ENCODE data around the gene SMC5. TPM values are rescaled to one million over a fixed set of nuclear protein-coding genes. Genes with fewer than 3 reads are reported as not detected.

The SMC5 gene
- total RNA-seq, 1 experiment from 2014 or later = 27.5 TPM

DNA sequence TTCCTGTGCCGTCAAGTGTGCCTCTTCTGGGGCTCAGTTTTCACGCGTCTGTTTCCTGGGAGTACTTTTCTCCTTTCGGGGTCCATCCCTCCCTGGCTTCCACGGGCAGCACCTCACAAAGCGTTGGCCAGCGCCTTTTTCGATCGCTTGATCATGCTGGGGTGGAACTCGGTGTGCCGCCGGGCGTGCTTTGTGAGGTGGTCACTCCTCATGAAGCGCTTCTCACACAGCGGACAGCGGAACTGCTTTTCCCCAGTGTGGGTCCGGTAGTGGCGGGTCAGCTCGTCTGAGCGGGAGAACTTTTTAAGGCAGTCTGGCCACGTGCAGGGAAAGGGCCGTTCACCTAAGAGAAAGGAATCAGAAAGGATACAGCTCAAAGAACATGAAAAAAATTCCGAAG is 128.9 kb downstream of the SMC5 start (continued):
- TF ChIP-seq ZNF274 (IDR thresholded peaks at IDR 0.05; ENCODE audit: low read depth, low read length) (no peak), SIN3A (IDR thresholded peaks at IDR 0.05; ENCODE audit: low read depth) (no peak), CEBPB (IDR thresholded peaks at IDR 0.05; ENCODE audit: low read depth) (no peak)

DNA sequence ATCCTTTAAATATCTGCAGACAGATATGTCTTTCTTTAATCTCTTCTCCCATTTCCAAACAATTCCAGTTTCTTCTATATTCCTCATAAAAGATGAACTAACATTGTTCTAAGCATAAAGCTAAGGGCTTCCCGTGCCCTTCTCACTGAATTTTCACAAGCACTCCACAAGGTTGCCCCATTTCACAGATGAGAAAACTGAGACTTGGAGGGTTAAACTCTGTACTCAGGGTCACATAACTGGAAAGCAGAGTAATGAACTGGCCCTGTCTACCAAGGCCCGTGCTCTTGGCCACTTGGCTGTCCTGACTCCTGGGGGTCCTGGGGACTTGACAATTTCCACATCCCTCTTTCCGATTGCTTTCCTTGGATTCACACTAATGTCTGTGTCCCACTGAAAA is 130.4 kb downstream of the SMC5 start:
- Histone ChIP-seq H2AFZ (ENCODE audit: low read depth, low read length, poor library complexity, severe bottlenecking) (no peak overlapping the region), H3K27ac (ENCODE audit: low read depth, low read length) (no peak overlapping the region), H3K4me2 (ENCODE audit: low read length) (no peak overlapping the region), H4K20me1 (ENCODE audit: insufficient read depth) (no peaks in the 10 kb centered on the region), H3K9ac (ENCODE audit: low read length) (no peak overlapping the region), H3K4me3 (replicated peaks in 1 of 2; ENCODE audit: low read depth in 1 of 2, low read length in 2 of 2) (no peak overlapping the region), H3K36me3 (ENCODE audit: control insufficient read depth in 1 of 2, insufficient read depth in 2 of 2, low read length in 2 of 2) (no peaks in the 10 kb centered on the region), H3K27me3 (ENCODE audit: insufficient read depth, low read length) (no peaks in the 10 kb centered on the region), H3K4me1 (ENCODE audit: control insufficient read depth in 1 of 2, insufficient read depth in 2 of 2, low read length in 2 of 2) (peaks cover 5 to 8% of the 10 kb centered on the region in 2 experiments; a peak in 2 of 4 replicates), H3K9me2 (ENCODE audit: insufficient read depth) (no peaks in the 10 kb centered on the region), H3K79me2 (ENCODE audit: insufficient read depth, low read length) (no peaks in the 10 kb centered on the region), H3K9me3 (ENCODE audit: control insufficient read depth in 1 of 2, insufficient read depth in 1 of 2, low read depth in 1 of 2, low read length in 2 of 2) (no peaks in the 10 kb centered on the region)
- ChIA-PET POLR2A (no interaction called here), RAD21 (ENCODE audit: low non-redundant PET in 1 of 2, low total read pairs in 2 of 2, uncharacterized antibody in 2 of 2, unreplicated experiment in 2 of 2) (no interaction called here), CTCF (no interaction called here)
- no peak for ATAC-seq
- no peak for DNase-seq (ENCODE audit: low read depth, low spot score)
- no peak for TF ChIP-seq ZFX (IDR thresholded peaks at IDR 0.05)
- TF ChIP-seq RAD21 (IDR thresholded peaks at IDR 0.05; ENCODE audit: low read depth) = no peak
- TF ChIP-seq ELF1 (IDR thresholded peaks at IDR 0.05; ENCODE audit: borderline replicate concordance, low read depth) = no peak
- TF ChIP-seq CBX3 (IDR thresholded peaks at IDR 0.05; ENCODE audit: low read depth) = no peak
- no peak for TF ChIP-seq POLR2AphosphoS5 (IDR thresholded peaks at IDR 0.05; ENCODE audit: low read depth, low read length)
- TF ChIP-seq EZH2phosphoT487 (IDR thresholded peaks at IDR 0.05; ENCODE audit: borderline replicate concordance) = no peak
- no peak for TF ChIP-seq TCF7L2 (IDR thresholded peaks at IDR 0.05; ENCODE audit: borderline replicate concordance, extremely low read depth, insufficient read depth, insufficient read length)
- no peak for TF ChIP-seq CEBPB (IDR thresholded peaks at IDR 0.05; ENCODE audit: low read depth)
- TF ChIP-seq, protein P1, sequence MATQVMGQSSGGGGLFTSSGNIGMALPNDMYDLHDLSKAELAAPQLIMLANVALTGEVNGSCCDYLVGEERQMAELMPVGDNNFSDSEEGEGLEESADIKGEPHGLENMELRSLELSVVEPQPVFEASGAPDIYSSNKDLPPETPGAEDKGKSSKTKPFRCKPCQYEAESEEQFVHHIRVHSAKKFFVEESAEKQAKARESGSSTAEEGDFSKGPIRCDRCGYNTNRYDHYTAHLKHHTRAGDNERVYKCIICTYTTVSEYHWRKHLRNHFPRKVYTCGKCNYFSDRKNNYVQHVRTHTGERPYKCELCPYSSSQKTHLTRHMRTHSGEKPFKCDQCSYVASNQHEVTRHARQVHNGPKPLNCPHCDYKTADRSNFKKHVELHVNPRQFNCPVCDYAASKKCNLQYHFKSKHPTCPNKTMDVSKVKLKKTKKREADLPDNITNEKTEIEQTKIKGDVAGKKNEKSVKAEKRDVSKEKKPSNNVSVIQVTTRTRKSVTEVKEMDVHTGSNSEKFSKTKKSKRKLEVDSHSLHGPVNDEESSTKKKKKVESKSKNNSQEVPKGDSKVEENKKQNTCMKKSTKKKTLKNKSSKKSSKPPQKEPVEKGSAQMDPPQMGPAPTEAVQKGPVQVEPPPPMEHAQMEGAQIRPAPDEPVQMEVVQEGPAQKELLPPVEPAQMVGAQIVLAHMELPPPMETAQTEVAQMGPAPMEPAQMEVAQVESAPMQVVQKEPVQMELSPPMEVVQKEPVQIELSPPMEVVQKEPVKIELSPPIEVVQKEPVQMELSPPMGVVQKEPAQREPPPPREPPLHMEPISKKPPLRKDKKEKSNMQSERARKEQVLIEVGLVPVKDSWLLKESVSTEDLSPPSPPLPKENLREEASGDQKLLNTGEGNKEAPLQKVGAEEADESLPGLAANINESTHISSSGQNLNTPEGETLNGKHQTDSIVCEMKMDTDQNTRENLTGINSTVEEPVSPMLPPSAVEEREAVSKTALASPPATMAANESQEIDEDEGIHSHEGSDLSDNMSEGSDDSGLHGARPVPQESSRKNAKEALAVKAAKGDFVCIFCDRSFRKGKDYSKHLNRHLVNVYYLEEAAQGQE (IDR thresholded peaks at IDR 0.05; ENCODE audit: low read depth) = no peak
- no peak for TF ChIP-seq POLR2A (IDR thresholded peaks at IDR 0.05; ENCODE audit: borderline replicate concordance, extremely low read depth, insufficient read depth, insufficient read length)
- TF ChIP-seq JUND (IDR thresholded peaks at IDR 0.05) = no peak
- TF ChIP-seq ZNF274 (IDR thresholded peaks at IDR 0.05; ENCODE audit: low read depth, low read length) = no peak
- TF ChIP-seq, protein P2, sequence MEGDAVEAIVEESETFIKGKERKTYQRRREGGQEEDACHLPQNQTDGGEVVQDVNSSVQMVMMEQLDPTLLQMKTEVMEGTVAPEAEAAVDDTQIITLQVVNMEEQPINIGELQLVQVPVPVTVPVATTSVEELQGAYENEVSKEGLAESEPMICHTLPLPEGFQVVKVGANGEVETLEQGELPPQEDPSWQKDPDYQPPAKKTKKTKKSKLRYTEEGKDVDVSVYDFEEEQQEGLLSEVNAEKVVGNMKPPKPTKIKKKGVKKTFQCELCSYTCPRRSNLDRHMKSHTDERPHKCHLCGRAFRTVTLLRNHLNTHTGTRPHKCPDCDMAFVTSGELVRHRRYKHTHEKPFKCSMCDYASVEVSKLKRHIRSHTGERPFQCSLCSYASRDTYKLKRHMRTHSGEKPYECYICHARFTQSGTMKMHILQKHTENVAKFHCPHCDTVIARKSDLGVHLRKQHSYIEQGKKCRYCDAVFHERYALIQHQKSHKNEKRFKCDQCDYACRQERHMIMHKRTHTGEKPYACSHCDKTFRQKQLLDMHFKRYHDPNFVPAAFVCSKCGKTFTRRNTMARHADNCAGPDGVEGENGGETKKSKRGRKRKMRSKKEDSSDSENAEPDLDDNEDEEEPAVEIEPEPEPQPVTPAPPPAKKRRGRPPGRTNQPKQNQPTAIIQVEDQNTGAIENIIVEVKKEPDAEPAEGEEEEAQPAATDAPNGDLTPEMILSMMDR (IDR thresholded peaks at IDR 0.05 in 2 of 3, conservative IDR thresholded peaks at IDR 0.05 in 1 of 3; ENCODE audit: borderline replicate concordance in 1 of 3, insufficient read depth in 1 of 3, low read depth in 2 of 3, low read length in 2 of 3) = no peak
- TF ChIP-seq, protein P3, sequence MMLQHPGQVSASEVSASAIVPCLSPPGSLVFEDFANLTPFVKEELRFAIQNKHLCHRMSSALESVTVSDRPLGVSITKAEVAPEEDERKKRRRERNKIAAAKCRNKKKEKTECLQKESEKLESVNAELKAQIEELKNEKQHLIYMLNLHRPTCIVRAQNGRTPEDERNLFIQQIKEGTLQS (IDR thresholded peaks at IDR 0.05) = no peak
- no peak for TF ChIP-seq FOSL1 (IDR thresholded peaks at IDR 0.05; ENCODE audit: low read depth)
- TF ChIP-seq, protein P4, sequence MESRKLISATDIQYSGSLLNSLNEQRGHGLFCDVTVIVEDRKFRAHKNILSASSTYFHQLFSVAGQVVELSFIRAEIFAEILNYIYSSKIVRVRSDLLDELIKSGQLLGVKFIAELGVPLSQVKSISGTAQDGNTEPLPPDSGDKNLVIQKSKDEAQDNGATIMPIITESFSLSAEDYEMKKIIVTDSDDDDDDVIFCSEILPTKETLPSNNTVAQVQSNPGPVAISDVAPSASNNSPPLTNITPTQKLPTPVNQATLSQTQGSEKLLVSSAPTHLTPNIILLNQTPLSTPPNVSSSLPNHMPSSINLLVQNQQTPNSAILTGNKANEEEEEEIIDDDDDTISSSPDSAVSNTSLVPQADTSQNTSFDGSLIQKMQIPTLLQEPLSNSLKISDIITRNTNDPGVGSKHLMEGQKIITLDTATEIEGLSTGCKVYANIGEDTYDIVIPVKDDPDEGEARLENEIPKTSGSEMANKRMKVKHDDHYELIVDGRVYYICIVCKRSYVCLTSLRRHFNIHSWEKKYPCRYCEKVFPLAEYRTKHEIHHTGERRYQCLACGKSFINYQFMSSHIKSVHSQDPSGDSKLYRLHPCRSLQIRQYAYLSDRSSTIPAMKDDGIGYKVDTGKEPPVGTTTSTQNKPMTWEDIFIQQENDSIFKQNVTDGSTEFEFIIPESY (IDR thresholded peaks at IDR 0.05; ENCODE audit: extremely low read depth, insufficient replicate concordance, low read length) = no peak
- TF ChIP-seq, protein P5, sequence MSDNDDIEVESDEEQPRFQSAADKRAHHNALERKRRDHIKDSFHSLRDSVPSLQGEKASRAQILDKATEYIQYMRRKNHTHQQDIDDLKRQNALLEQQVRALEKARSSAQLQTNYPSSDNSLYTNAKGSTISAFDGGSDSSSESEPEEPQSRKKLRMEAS (IDR thresholded peaks at IDR 0.05) = no peak
- BruUV-seq (replicated peaks) = no TSS peak
- intact Hi-C loops (cut with micrococcal nuclease) = no loop called here
